Neuronal stem cell (in vitro differentiated cells): Measurements from ENCODE around the gene SPDYE16.
"Not testable (repeated sequence)": the region's sequence is repeated elsewhere in the genome, so short reads cannot be mapped to it uniquely, and the experiment has no call there.

Experiments
- DNase-seq: peaks from one replicate; pipeline ENCODE4 v3.0.0-alpha.2; 2013; ENCODE audit warnings: low spot score
- H2AFZ ChIP-seq: one replicate; pipeline ENCODE4 v1.6.1; 2013; ENCODE audit warnings: mild to moderate bottlenecking, low read length, inconsistent platforms
- H2AK5ac ChIP-seq: 2 replicates; pipeline ENCODE4 v1.6.1; 2013; ENCODE audit warnings: low read depth, mild to moderate bottlenecking, inconsistent platforms, low read length, moderate library complexity, mixed read lengths
- H2BK120ac ChIP-seq: 2 replicates; pipeline ENCODE4 v1.6.1; 2013; ENCODE audit warnings: low read depth, mild to moderate bottlenecking, inconsistent platforms, low read length, moderate library complexity, mixed read lengths
- H2BK12ac ChIP-seq: one replicate; pipeline ENCODE4 v1.6.1; 2013; ENCODE audit warnings: low read length, inconsistent platforms
- H2BK15ac ChIP-seq: 2 replicates; pipeline ENCODE4 v1.6.1; 2013; ENCODE audit warnings: mild to moderate bottlenecking, low read length, inconsistent platforms, mixed read lengths
- H2BK5ac ChIP-seq: one replicate; pipeline ENCODE4 v1.6.1; 2013; ENCODE audit warnings: inconsistent platforms, mild to moderate bottlenecking, low read length, moderate library complexity
- H3K14ac ChIP-seq: one replicate; pipeline ENCODE4 v1.6.1; 2013; ENCODE audit warnings: low read length, inconsistent platforms
- H3K18ac ChIP-seq: 2 replicates; pipeline ENCODE4 v1.6.1; 2013; ENCODE audit warnings: low read length, inconsistent platforms
- H3K23ac ChIP-seq: 2 replicates; pipeline ENCODE4 v1.6.1; 2013; ENCODE audit warnings: low read depth, mild to moderate bottlenecking, mixed read lengths, low read length, inconsistent platforms; ENCODE audit not compliant: poor library complexity
- H3K27ac ChIP-seq: replicated peaks from 3 replicates; pipeline ENCODE4 v1.5.1; 2013; ENCODE audit warnings: low read length, inconsistent platforms
- H3K27me3 ChIP-seq, 3 experiments: 2 replicates each; pipeline ENCODE4 v1.6.1; 2013; ENCODE audit warnings: low read length in 3 of 3, mild to moderate bottlenecking in 2 of 3, inconsistent platforms in 1 of 3, low read depth in 1 of 3, mixed read lengths in 1 of 3, moderate library complexity in 1 of 3; ENCODE audit not compliant: control insufficient read depth in 3 of 3, insufficient read depth in 3 of 3
- H3K36me3 ChIP-seq, 2 donors: replicated peaks in 1 of 2; 2 replicates each; pipeline ENCODE4 v1.6.1; 2013; ENCODE audit warnings: low read length in 2 of 2; ENCODE audit not compliant: control insufficient read depth in 2 of 2, insufficient read depth in 2 of 2
- H3K4ac ChIP-seq: 2 replicates; pipeline ENCODE4 v1.6.1; 2013; ENCODE audit warnings: inconsistent platforms, mild to moderate bottlenecking, low read length, moderate library complexity
- H3K4me1 ChIP-seq, 2 donors: 1 replicate in 1 of 2; 2 replicates in 1 of 2; pipeline ENCODE4 v1.6.1; 2013; ENCODE audit warnings: low read length in 2 of 2, low read depth in 1 of 2; ENCODE audit not compliant: control insufficient read depth in 2 of 2, insufficient read depth in 1 of 2
- H3K4me2 ChIP-seq: one replicate; pipeline ENCODE4 v1.6.1; 2013; ENCODE audit warnings: mild to moderate bottlenecking, low read length, inconsistent platforms; ENCODE audit not compliant: insufficient read depth, poor library complexity, severe bottlenecking
- H3K4me3 ChIP-seq, 2 donors: 2 replicates each; pipeline ENCODE4 v1.5.1; 2013; ENCODE audit warnings: low read length in 2 of 2, mild to moderate bottlenecking in 2 of 2, inconsistent platforms in 1 of 2, moderate library complexity in 1 of 2
- H3K79me1 ChIP-seq: one replicate; pipeline ENCODE4 v1.6.1; 2013; ENCODE audit warnings: low read depth, mild to moderate bottlenecking, inconsistent platforms, low read length, moderate library complexity
- H3K9ac ChIP-seq: one replicate; pipeline ENCODE4 v1.6.1; 2013; ENCODE audit warnings: mild to moderate bottlenecking, low read depth, low read length, inconsistent platforms; ENCODE audit not compliant: poor library complexity
- H3K9me3 ChIP-seq, 2 donors: replicated peaks in 1 of 2; 2 replicates each; pipeline versions ENCODE3 to v1.6.1; 2013; ENCODE audit warnings: low read length in 2 of 2, mild to moderate bottlenecking in 2 of 2, inconsistent platforms in 1 of 2, low read depth in 1 of 2, mixed read lengths in 1 of 2, moderate library complexity in 1 of 2; ENCODE audit not compliant: control insufficient read depth in 2 of 2, insufficient read depth in 1 of 2
- H4K8ac ChIP-seq: one replicate; pipeline ENCODE4 v1.6.1; 2013; ENCODE audit warnings: low read depth, mild to moderate bottlenecking, inconsistent platforms, low read length, moderate library complexity
- H4K91ac ChIP-seq: one replicate; pipeline ENCODE4 v1.6.1; 2013; ENCODE audit warnings: low read length, low read depth, mild to moderate bottlenecking, inconsistent platforms; ENCODE audit not compliant: poor library complexity
- WGBS, 2 donors: extraction: QIAGEN DNeasy Blood & Tissue Kit; methylation state at CpG; one replicate each; pipeline ENCODE4 v1.1.7; 2013; ENCODE audit warnings: missing lambda C conversion rate in 2 of 2, mixed read lengths in 1 of 2; ENCODE audit not compliant: insufficient read length in 2 of 2, insufficient replicate concordance in 1 of 2; ENCODE audit errors: extremely low coverage in 2 of 2; 5-methylcytosine and 5-hydroxymethylcytosine counted together

The SPDYE16 gene

DNA sequence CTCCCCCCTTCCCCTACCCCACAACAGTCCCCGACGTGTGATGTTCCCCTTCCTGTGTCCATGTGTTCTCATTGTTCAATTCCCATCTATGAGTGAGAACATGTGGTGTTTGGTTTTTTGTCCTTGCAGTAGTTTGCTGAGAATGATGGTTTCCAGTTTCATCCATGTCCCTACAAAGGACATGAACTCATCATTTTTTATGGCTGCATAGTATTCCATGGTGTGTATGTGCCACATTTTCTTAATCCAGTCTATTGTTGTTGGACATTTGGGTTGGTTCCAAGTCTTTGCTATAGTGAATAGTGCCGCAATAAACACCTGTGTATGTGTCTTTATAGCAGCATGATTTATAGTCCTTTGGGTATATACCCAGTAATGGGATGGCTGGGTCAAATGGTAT lies 18.2 kb upstream of the SPDYE16 start:
- H3K79me1 ChIP-seq, H3K9ac ChIP-seq, H3K14ac ChIP-seq, H3K4me2 ChIP-seq, H4K91ac ChIP-seq, H2BK12ac ChIP-seq, H3K4me1 ChIP-seq, H3K9me3 ChIP-seq, H3K36me3 ChIP-seq, H2AK5ac ChIP-seq, H2BK5ac ChIP-seq, H3K27me3 ChIP-seq, H3K27ac ChIP-seq, H3K4me3 ChIP-seq, H4K8ac ChIP-seq, H2AFZ ChIP-seq, H2BK15ac ChIP-seq, H2BK120ac ChIP-seq, H3K18ac ChIP-seq, H3K4ac ChIP-seq, DNase-seq, H3K23ac ChIP-seq: not testable (repeated sequence)
- no CpG with 5 or more reads among the region's 3 CpGs for WGBS, 2 donors

DNA sequence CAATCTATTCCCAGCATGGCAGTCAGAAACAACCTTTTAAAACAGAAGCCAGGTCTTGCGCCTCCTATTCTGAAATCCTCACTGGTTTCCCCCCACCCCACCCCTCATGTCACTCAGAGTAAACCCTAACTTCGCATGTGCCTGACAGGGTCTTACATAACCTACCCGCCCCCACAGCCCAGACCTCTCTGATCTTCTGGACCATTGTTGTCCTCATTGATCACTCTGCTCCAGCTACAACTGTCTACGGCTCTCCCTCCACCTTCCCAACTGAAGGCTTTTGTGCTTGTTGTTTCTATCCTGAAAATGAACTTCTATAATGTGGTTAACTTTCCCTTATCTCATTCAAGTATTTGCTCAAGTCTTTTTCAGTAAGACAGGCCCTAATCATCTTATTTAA lies 17.1 kb upstream of the SPDYE16 start:
- not testable (repeated sequence) for H3K27ac ChIP-seq, H4K91ac ChIP-seq, H2BK15ac ChIP-seq, H4K8ac ChIP-seq, H3K4me1 ChIP-seq, H3K27me3 ChIP-seq, H2AK5ac ChIP-seq, H3K18ac ChIP-seq, H3K4me2 ChIP-seq, H2BK120ac ChIP-seq, H2AFZ ChIP-seq, H3K14ac ChIP-seq, H3K79me1 ChIP-seq, H3K9ac ChIP-seq, H3K23ac ChIP-seq, H2BK5ac ChIP-seq, H3K9me3 ChIP-seq, H3K4ac ChIP-seq, H3K4me3 ChIP-seq, H2BK12ac ChIP-seq, DNase-seq
- no CpG with 5 or more reads among the region's 4 CpGs for WGBS, 2 donors
- peaks cover 0 to 15% of the 10 kb centered on the region in 2 donors for H3K36me3 ChIP-seq

DNA sequence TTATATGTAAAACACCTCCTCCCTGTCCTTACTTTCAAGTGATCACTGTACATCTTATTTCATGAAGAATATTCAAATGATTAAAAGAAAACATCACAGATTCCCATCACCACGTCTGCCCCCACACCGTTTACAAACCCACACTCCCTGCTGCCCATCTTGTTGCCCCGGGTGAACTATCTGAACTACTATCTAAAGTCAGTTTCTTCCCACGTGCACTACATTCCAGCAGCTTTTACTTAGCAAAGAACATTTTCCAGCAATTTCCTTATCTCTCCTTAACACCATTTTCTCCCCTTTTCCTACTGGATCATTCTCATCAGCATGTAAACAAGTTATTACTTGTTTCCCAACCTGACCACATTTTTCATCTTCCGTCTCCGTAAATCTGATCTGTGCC lies 16.6 kb upstream of the SPDYE16 start:
- not testable (repeated sequence) for H3K4me2 ChIP-seq, H3K4me1 ChIP-seq, H2BK12ac ChIP-seq, H2BK15ac ChIP-seq, H2BK5ac ChIP-seq, H3K9ac ChIP-seq, H4K8ac ChIP-seq, H3K14ac ChIP-seq, DNase-seq, H3K27ac ChIP-seq, H2AFZ ChIP-seq, H2AK5ac ChIP-seq, H2BK120ac ChIP-seq, H3K23ac ChIP-seq, H3K4me3 ChIP-seq, H4K91ac ChIP-seq, H3K79me1 ChIP-seq, H3K18ac ChIP-seq, H3K9me3 ChIP-seq, H3K4ac ChIP-seq, H3K27me3 ChIP-seq
- no CpG with 5 or more reads among the region's 6 CpGs for WGBS, 2 donors
- peaks cover 0 to 15% of the 10 kb centered on the region in 2 donors for H3K36me3 ChIP-seq

DNA sequence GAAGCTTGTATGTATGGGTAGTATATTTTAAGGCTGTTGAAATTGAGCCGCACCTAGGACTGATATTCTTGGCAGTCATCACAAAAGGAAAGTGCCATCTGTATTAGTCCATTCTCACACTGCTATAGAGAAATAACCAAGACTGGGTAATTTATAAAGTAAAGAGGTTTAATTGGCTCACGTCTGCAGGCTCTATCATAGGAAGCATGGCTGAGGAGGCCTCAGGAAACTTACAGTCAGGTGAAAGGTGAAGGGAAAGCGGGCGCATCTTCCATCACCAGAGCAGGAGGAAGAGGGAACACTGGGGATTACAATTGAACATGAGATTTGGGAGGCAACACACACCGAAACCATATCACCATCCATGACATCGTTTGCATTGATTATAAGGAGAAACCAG lies 8.9 kb upstream of the SPDYE16 start:
- H2BK5ac ChIP-seq, H2AFZ ChIP-seq, H2AK5ac ChIP-seq, H2BK15ac ChIP-seq, H2BK120ac ChIP-seq, H3K4me3 ChIP-seq, H3K4me2 ChIP-seq, H3K27ac ChIP-seq, H4K8ac ChIP-seq, H3K23ac ChIP-seq, H3K18ac ChIP-seq, H3K9ac ChIP-seq, H2BK12ac ChIP-seq, H3K4me1 ChIP-seq, H3K9me3 ChIP-seq, DNase-seq, H3K4ac ChIP-seq, H3K27me3 ChIP-seq, H4K91ac ChIP-seq, H3K14ac ChIP-seq, H3K79me1 ChIP-seq: not testable (repeated sequence)
- WGBS, 2 donors, result no CpG with 5 or more reads among the region's 6 CpGs
- H3K36me3 ChIP-seq, result peaks cover 0 to 19% of the 10 kb centered on the region in 2 donors
